ENCODE measurements around the gene TRPM3. TPM values are rescaled to one million over a fixed set of nuclear protein-coding genes. Genes with fewer than 3 reads are reported as not detected.

Gene TRPM3
- total RNA-seq, 2 experiments from 2014 or later = not detected

DNA sequence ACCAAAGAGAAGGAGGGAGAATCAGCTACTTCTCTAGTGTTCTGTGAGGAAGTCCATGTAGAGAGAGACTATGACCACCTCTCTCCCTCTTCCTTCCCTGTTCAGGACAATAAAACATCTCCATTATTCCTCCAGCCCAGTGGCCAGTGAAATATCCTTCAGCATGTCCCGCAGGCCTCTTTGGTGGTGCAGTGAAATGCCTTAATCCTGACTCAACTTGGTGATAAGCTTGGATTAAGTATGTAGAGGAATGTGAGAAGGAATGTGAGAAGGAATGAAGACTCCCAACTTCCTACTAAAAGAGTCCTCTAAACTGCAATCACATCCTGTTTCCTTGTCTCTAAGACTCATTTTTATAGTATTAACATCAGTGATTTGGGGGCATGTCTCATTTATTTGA is 167.3 kb downstream of the TRPM3 start:
- intact Hi-C loops (cut with micrococcal nuclease) = no loop called here
- H3K4me3 Mint-ChIP-seq = no peak overlapping the region
- no peaks in the 10 kb centered on the region for H3K4me1 Mint-ChIP-seq (ENCODE audit: low read depth)
- CTCF ChIA-PET = no interaction called here
- no peak for DNase-seq
- POLR2A ChIA-PET = no interaction called here
- H3K9me3 Mint-ChIP-seq = no peaks in the 10 kb centered on the region
- no peak overlapping the region for H3K27ac Mint-ChIP-seq
- peaks cover 2% of the 10 kb centered on the region for H3K27me3 Mint-ChIP-seq
- no peaks in the 10 kb centered on the region for H3K36me3 Mint-ChIP-seq

DNA sequence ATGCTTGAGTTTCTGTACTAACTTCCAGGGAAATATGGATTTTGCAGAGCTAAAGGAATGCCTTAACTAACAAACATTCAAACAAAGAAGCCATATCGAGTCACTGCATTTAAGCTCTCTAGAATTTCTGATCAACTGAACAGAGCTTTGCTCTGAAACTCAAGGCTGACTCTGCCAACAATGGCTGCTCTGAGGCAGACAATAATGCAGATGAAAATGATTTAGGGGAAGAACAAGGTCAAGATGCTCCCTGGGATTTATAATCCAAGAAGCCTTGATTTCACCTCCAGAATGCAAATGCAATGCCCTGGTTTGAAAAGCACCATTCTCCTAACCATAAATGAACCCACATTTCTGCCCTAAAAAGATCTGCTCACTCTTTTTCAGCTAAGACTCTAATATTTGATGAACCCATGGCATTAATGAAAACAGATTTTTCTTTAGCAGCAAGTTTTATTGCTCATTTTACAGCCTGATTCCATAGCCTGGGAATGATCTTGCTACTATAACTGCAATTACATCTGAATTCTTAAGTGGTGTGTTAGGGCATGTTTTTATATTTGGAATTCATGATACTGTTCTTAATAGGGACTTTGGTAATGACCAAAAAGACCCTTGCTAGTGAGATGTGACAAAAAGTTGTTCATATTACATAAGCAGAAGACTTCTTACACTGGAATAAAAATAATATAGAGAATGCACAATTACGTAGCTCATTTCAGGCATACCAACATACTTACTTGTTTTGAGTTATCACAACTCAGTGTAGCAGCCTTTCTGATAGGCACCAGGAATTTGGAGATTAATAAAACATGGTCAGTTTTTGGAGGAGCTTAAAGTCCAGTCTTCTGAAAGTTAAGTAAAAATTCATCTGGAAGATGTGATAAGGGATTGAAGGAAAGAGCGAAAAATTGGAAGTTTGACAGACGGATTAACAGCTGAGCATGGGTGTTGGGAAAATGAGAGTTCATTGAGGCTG is 169.4 kb downstream of the TRPM3 start:
- H3K4me3 Mint-ChIP-seq = no peak overlapping the region
- no peaks in the 10 kb centered on the region for H3K36me3 Mint-ChIP-seq
- intact Hi-C loops (cut with micrococcal nuclease) = no loop called here
- no peaks in the 10 kb centered on the region for H3K4me1 Mint-ChIP-seq (ENCODE audit: low read depth)
- DNase-seq = no peak
- no peaks in the 10 kb centered on the region for H3K9me3 Mint-ChIP-seq
- peaks cover 2% of the 10 kb centered on the region for H3K27me3 Mint-ChIP-seq
- ChIA-PET CTCF (no interaction called here), POLR2A (no interaction called here)
- H3K27ac Mint-ChIP-seq = no peak overlapping the region

DNA sequence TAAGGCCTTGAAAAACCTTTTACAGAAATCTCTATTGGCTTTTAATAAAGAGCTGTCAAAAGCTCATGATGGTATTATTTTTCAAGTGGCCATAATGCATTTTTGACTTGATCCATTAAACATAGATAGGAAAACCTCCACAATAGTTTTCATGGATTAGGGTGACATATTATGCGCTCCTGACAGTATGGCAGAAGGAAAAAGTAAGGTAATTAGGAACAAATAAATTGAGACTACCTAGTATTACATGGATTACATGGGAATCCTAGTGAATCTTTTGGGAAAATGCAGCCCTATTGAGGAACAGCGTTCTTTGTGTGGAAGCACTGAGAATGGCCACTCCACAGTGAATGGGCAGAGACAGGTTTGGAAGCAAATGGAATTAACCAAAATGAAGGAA is 171.2 kb downstream of the TRPM3 start:
- POLR2A ChIA-PET = no interaction called here
- Mint-ChIP-seq H3K9me3 (no peaks in the 10 kb centered on the region), H3K27me3 (peaks cover 2% of the 10 kb centered on the region), H3K27ac (no peak overlapping the region), H3K36me3 (no peaks in the 10 kb centered on the region), H3K4me3 (no peak overlapping the region), H3K4me1 (ENCODE audit: low read depth) (no peaks in the 10 kb centered on the region)
- CTCF ChIA-PET = no interaction called here
- no peak for DNase-seq
- intact Hi-C loops (cut with micrococcal nuclease) = no loop called here

DNA sequence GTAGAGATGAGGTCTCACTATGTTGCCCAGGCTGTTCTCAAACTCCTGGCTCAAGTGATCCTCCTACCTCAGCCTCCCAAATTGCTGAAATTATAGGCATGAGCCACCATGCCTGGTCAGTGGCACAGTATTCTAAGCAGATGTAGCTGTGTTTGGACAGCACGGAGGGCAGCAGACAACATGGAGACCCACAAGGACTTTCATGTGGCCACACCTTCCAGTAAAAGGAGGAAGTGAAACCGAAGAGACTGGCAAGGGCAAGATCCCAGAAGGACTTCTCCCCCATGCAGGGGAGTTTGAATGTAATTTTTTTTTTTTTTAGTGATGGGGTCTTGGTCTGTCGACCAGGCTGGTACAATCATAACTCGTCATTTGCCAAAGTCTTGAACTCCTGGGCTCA is 172.2 kb downstream of the TRPM3 start:
- Mint-ChIP-seq H3K4me3 (no peak overlapping the region), H3K4me1 (ENCODE audit: low read depth) (no peaks in the 10 kb centered on the region), H3K9me3 (no peaks in the 10 kb centered on the region), H3K27me3 (peaks cover 2% of the 10 kb centered on the region), H3K36me3 (no peaks in the 10 kb centered on the region), H3K27ac (no peak overlapping the region)
- intact Hi-C loops (cut with micrococcal nuclease) = no loop called here
- ChIA-PET POLR2A (no interaction called here), CTCF (no interaction called here)
- DNase-seq = no peak

DNA sequence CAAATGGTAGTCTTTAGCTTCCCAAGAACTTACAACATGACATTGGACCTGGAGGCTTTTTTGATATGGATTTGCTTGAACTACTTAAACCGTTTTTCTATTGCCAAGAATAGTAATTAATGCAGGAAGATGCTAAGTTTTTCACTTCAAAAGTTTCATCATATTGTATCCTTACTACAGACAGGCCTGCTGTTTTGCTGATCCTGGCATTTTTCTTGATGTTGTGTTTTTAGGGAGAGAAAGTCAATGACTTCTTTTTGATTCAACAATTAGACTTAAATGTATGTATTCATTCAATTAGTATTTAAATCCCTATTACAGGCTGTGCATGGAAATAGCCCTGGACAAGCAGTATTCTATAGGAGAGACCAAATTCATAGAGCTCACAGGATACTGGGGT is 172.7 kb downstream of the TRPM3 start:
- ChIA-PET POLR2A (no interaction called here), CTCF (no interaction called here)
- intact Hi-C loops (cut with micrococcal nuclease) = no loop called here
- Mint-ChIP-seq H3K27ac (no peak overlapping the region), H3K4me3 (no peak overlapping the region), H3K4me1 (ENCODE audit: low read depth) (no peaks in the 10 kb centered on the region), H3K27me3 (peaks cover 2% of the 10 kb centered on the region), H3K36me3 (no peaks in the 10 kb centered on the region), H3K9me3 (no peaks in the 10 kb centered on the region)
- no peak for DNase-seq

DNA sequence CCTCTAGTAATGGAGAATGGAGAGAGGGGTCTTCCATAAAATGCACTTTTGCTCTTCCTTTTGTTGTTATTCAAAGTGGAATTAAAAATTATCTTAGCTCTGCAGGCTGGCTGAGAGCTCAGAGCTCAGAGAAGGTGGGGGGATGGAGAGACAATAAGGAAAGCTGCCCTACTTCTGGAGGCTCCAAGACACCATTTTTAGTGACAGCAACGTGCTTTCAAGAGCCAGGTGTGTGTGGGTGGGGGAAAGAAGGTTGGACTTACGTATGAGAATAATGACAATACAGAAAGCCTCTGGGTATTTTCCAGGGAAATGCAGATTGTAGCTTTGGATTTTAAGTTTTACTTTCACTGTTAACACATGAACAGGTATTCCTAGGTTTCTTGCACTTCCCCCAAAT is 173.9 kb downstream of the TRPM3 start:
- no peaks in the 10 kb centered on the region for H3K9me3 Mint-ChIP-seq
- POLR2A ChIA-PET = no interaction called here
- no peaks in the 10 kb centered on the region for H3K4me1 Mint-ChIP-seq (ENCODE audit: low read depth)
- no peak overlapping the region for H3K4me3 Mint-ChIP-seq
- DNase-seq = no peak
- CTCF ChIA-PET = interaction anchor here (1.0 kb wide), 1 partner anchor 307 kb away, joined by 4 read pairs; no protein-coding TSS in a partner anchor
- intact Hi-C loops (cut with micrococcal nuclease) = no loop called here
- no peaks in the 10 kb centered on the region for H3K36me3 Mint-ChIP-seq
- H3K27me3 Mint-ChIP-seq = peaks cover 2% of the 10 kb centered on the region
- no peak overlapping the region for H3K27ac Mint-ChIP-seq

DNA sequence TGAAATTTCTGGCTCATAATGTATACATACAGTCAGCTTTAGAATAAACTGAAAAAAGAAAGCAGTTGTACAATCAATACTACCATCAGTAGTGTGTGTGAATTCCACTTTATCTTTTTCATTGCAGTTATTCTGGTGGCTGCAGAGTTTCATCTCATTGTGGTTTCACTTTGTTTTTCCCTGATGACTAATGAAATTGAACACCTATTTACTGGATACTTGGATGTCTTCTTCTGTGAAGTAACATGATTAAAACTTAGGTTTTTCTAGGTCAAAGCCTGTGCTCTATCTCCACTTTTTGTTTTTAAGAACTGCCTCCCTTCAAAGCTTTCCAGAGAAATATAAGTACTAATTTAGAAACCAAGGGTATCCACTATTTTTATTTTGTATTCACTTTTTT is 174.3 kb downstream of the TRPM3 start:
- intact Hi-C loops (cut with micrococcal nuclease) = no loop called here
- Mint-ChIP-seq H3K4me3 (no peak overlapping the region), H3K36me3 (no peaks in the 10 kb centered on the region), H3K27me3 (peaks cover 2% of the 10 kb centered on the region), H3K4me1 (ENCODE audit: low read depth) (no peaks in the 10 kb centered on the region), H3K27ac (no peak overlapping the region), H3K9me3 (no peaks in the 10 kb centered on the region)
- CTCF ChIA-PET = interaction anchor here (1.0 kb wide), 1 partner anchor 307 kb away, joined by 4 read pairs; no protein-coding TSS in a partner anchor
- POLR2A ChIA-PET = no interaction called here
- no peak for DNase-seq

DNA sequence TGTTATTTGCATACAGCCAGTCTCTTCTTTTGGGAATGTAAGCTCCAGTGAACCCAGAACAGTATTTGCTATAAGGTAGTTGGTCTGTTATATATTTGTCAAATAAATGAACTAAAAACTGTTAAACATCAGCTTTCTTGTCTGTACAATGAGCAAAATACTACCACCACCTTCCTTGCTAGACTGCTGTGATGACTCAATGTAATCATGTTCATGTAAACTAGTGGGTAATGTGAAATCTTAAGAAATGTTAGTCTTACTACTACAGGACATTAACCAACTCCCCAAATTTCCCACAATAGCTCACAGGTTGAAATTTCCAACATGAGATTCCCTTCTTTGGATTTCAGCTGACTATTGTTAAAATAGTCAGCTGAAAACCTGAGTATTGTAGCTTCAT is 176.1 kb downstream of the TRPM3 start:
- Mint-ChIP-seq H3K4me3 (no peak overlapping the region), H3K27me3 (peaks cover under 1% of the 10 kb centered on the region), H3K4me1 (ENCODE audit: low read depth) (no peaks in the 10 kb centered on the region), H3K27ac (no peak overlapping the region), H3K36me3 (no peaks in the 10 kb centered on the region), H3K9me3 (no peaks in the 10 kb centered on the region)
- DNase-seq = no peak
- CTCF ChIA-PET = no interaction called here
- intact Hi-C loops (cut with micrococcal nuclease) = no loop called here
- POLR2A ChIA-PET = interaction anchor here (0.6 kb wide), 1 partner anchor 184 kb away, joined by 4 read pairs; no protein-coding TSS in a partner anchor

DNA sequence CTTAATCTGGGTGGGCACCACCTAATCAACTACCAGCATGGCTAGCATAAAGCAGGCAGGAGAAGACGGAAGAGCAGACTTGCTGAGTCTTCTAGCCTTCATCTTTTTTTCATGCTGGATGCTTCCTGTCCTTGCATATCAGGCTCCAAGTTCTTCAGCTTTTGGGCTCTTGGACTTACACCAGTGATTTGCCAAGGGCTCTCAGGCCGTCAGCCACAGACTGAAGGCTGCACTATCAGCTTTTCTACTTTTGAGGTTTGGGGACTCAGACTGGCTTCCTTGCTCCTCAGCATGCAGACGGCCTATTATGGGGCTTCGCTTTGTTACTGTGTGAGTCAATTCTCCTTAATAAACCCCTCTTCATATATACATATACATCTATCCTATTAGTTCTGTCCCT is 180.2 kb downstream of the TRPM3 start:
- ChIA-PET POLR2A (no interaction called here), CTCF (no interaction called here)
- Mint-ChIP-seq H3K27me3 (no peaks in the 10 kb centered on the region), H3K4me1 (ENCODE audit: low read depth) (no peaks in the 10 kb centered on the region), H3K27ac (no peak overlapping the region), H3K36me3 (no peaks in the 10 kb centered on the region), H3K9me3 (no peaks in the 10 kb centered on the region), H3K4me3 (no peak overlapping the region)
- intact Hi-C loops (cut with micrococcal nuclease) = no loop called here
- DNase-seq = no peak

DNA sequence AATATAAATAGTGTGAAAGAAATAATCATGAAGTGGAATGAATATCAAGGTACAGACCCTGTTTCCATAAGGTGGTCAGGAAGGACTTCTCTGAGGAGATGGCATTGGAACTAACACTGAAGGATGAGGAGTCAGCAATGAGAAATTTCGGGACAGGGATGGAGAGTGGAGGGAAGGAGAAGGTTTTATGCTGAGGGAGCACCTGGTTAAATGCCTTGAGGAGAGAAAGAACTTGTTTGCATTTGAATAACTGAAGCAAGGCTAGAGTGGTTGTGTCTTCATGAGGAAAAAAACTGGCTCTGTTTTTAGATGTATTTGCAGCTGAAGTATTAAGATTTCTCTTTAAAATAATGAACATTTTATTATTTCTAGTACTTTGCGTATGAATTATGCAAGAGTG is 180.8 kb downstream of the TRPM3 start:
- POLR2A ChIA-PET = no interaction called here

DNA sequence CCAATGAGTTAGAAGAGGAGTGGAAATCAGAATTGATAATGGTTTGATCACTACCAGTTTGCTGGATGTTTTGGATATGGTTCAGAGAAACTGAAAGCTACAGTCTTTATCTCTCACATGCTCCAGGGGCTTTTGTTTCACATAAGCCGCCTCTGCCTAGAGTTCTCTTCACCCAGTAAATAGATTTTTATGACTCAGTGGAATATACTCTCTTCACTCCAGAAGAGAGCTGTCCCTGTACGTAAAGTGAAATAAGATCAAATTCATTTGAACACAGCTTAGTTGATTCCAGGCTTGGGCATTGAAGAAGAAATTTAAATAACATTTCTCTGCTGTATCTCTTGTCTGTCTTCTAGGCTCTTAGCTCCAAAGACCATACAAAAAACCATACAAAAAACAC is 184.9 kb downstream of the TRPM3 start:
- Mint-ChIP-seq H3K36me3 (no peaks in the 10 kb centered on the region), H3K4me3 (no peak overlapping the region), H3K4me1 (ENCODE audit: low read depth) (no peaks in the 10 kb centered on the region), H3K27ac (no peak overlapping the region), H3K27me3 (no peaks in the 10 kb centered on the region), H3K9me3 (no peaks in the 10 kb centered on the region)
- intact Hi-C loops (cut with micrococcal nuclease) = no loop called here
- POLR2A ChIA-PET = no interaction called here
- DNase-seq = no peak
- CTCF ChIA-PET = no interaction called here

More for the DNA sequence above, 180.8 kb downstream of the TRPM3 start:
- H3K27me3 Mint-ChIP-seq = no peaks in the 10 kb centered on the region
- no peaks in the 10 kb centered on the region for H3K9me3 Mint-ChIP-seq
- H3K4me3 Mint-ChIP-seq = no peak overlapping the region
- H3K27ac Mint-ChIP-seq = no peak overlapping the region
- intact Hi-C loops (cut with micrococcal nuclease) = no loop called here
- CTCF ChIA-PET = no interaction called here
- DNase-seq = no peak
- no peaks in the 10 kb centered on the region for H3K36me3 Mint-ChIP-seq
- H3K4me1 Mint-ChIP-seq (ENCODE audit: low read depth) = no peaks in the 10 kb centered on the region

DNA sequence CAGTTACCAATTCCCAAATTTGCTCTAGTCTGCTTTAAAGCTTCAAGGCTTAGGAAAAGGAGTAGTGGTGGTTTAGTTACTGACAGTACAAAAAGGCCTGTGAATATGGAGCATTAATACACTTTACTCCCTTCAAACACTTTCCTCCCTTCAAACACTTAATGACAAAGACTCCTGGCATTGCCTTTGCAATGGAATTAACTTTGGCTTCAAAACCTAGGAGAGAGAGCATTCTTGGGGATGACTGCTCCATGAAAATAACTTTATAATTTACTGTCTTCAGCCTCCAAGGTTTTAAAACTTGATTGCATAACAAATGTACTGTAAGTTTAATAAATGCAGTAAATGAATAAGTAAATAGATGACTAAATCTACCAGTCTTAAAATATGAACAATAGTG is 185.6 kb downstream of the TRPM3 start:
- intact Hi-C loops (cut with micrococcal nuclease) = no loop called here

DNA sequence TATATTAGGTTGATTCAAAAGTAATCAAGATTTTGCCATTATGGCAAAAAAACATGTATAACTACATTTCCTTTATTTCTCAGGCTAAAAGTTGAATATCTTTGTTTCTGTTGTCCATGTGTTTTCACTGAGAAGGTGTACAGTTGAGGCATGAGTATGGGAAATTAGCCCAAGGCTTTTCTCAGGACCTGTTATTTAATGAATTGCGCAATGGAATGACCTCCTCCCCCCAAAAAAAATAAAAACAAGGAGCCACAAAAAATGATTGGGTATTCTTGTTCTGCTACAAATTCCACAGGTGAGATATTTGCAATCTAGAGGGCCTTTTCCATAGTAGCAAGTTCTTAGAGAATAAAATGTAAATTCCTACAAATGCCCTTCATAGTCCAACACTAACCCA is 186.8 kb downstream of the TRPM3 start:
- ChIA-PET POLR2A (no interaction called here), CTCF (no interaction called here)

More for the DNA sequence above, 185.6 kb downstream of the TRPM3 start:
- Mint-ChIP-seq H3K9me3 (no peaks in the 10 kb centered on the region), H3K36me3 (no peaks in the 10 kb centered on the region), H3K27me3 (no peaks in the 10 kb centered on the region), H3K4me1 (ENCODE audit: low read depth) (no peaks in the 10 kb centered on the region), H3K27ac (no peak overlapping the region), H3K4me3 (no peak overlapping the region)
- ChIA-PET CTCF (no interaction called here), POLR2A (no interaction called here)
- no peak for DNase-seq

More for the DNA sequence above, 186.8 kb downstream of the TRPM3 start:
- no peak for DNase-seq
- intact Hi-C loops (cut with micrococcal nuclease) = no loop called here
- no peaks in the 10 kb centered on the region for H3K9me3 Mint-ChIP-seq
- no peak overlapping the region for H3K27ac Mint-ChIP-seq
- no peaks in the 10 kb centered on the region for H3K4me1 Mint-ChIP-seq (ENCODE audit: low read depth)
- no peaks in the 10 kb centered on the region for H3K27me3 Mint-ChIP-seq
- H3K36me3 Mint-ChIP-seq = no peaks in the 10 kb centered on the region
- H3K4me3 Mint-ChIP-seq = no peak overlapping the region
